WERI-Rb-1 (cell line): ENCODE data around the gene RNASE4.

ENCODE experiments used
- DNase-seq: peaks from one replicate; pipeline ENCODE4 v3.0.0-alpha.2; 2020
- H3K27ac ChIP-seq: fragments of 250-450 bp; sonication (Bioruptor Pico); 2 replicates; pipeline ENCODE4 v1.5.1; 2020; ENCODE audit warnings: mild to moderate bottlenecking, moderate library complexity
- H3K27me3 ChIP-seq: fragments of 250-450 bp; sonication (Bioruptor Pico); 2 replicates; pipeline ENCODE4 v1.5.1; 2021; ENCODE audit warnings: mild to moderate bottlenecking, low read depth, moderate library complexity; ENCODE audit not compliant: insufficient read depth, severe bottlenecking
- H3K36me3 ChIP-seq: fragments of 250-450 bp; sonication (Bioruptor Pico); 2 replicates; pipeline ENCODE4 v1.5.1; 2020; ENCODE audit warnings: mild to moderate bottlenecking, moderate library complexity
- H3K4me3 ChIP-seq: 2 replicates; pipeline ENCODE4 v1.5.1; 2011; ENCODE audit warnings: low read depth, mild to moderate bottlenecking, control low read depth, low read length
- H3K9me3 ChIP-seq: fragments of 250-450 bp; sonication (Bioruptor Pico); 2 replicates; pipeline ENCODE4 v1.5.1; 2021; ENCODE audit warnings: mild to moderate bottlenecking, moderate library complexity; ENCODE audit not compliant: severe bottlenecking
- CTCF ChIP-seq: IDR thresholded peaks from 2 replicates; pipeline ENCODE4 v1.5.1; 2011; ENCODE audit warnings: low read depth, mild to moderate bottlenecking, control low read depth, inconsistent platforms, low read length

Gene RNASE4

GRCh38 chr14:20742132-20742531 lies 57.8 kb downstream of the RNASE4 start:
- no peaks in the 10 kb centered on the region for H3K36me3 ChIP-seq
- no peak for DNase-seq
- no peak overlapping the region for H3K27ac ChIP-seq
- no peaks in the 10 kb centered on the region for H3K9me3 ChIP-seq
- no peak overlapping the region for H3K4me3 ChIP-seq
- peaks cover 78% of the 10 kb centered on the region for H3K27me3 ChIP-seq
- TF ChIP-seq CTCF, result no peak

GRCh38 chr14:20743556-20743955 lies 59.2 kb downstream of the RNASE4 start:
- no peak for TF ChIP-seq CTCF
- Histone ChIP-seq H3K27ac (no peak overlapping the region), H3K36me3 (no peaks in the 10 kb centered on the region), H3K4me3 (no peak overlapping the region), H3K9me3 (no peaks in the 10 kb centered on the region), H3K27me3 (peaks cover 78% of the 10 kb centered on the region)
- DNase-seq, result no peak

GRCh38 chr14:20745571-20746358 lies 61.4 kb downstream of the RNASE4 start, which contains the start of gene EDDM3A:
Gene EDDM3A (plus strand): TSS chr14:20745887. CDS start chr14:20747581, 1,694 bp downstream.
- H3K9me3 ChIP-seq, result no peaks in the 10 kb centered on the region
- H3K27ac ChIP-seq, result no peak within 1 kb of the TSS
- H3K27me3 ChIP-seq, result peaks cover 73% of the 10 kb centered on the region
- H3K36me3 ChIP-seq, result no peaks in the 10 kb centered on the region
- DNase-seq, result no peak
- no peak for TF ChIP-seq CTCF
- no peak within 1 kb of the TSS for H3K4me3 ChIP-seq

- no peak overlapping the region for H3K27ac ChIP-seq
- peaks cover 72% of the 10 kb centered on the region for H3K27me3 ChIP-seq
- H3K9me3 ChIP-seq, result peaks cover 2% of the 10 kb centered on the region
- TF ChIP-seq CTCF, result no peak
- H3K4me3 ChIP-seq, result no peak overlapping the region
- H3K36me3 ChIP-seq, result no peaks in the 10 kb centered on the region
- DNase-seq, result no peak
These were observed 62.2 kb downstream of the RNASE4 start for GRCh38 chr14:20746566-20746965.

GRCh38 chr14:20748439-20748838 lies 64.1 kb downstream of the RNASE4 start:
- DNase-seq, result no peak
- Histone ChIP-seq H3K4me3 (no peak overlapping the region), H3K27ac (no peak overlapping the region), H3K9me3 (peaks cover 19% of the 10 kb centered on the region), H3K36me3 (no peaks in the 10 kb centered on the region), H3K27me3 (peaks cover 67% of the 10 kb centered on the region)
- TF ChIP-seq CTCF, result no peak

GRCh38 chr14:20750194-20750593 lies 65.8 kb downstream of the RNASE4 start:
- Histone ChIP-seq H3K36me3 (no peaks in the 10 kb centered on the region), H3K27me3 (peaks cover 68% of the 10 kb centered on the region), H3K9me3 (peaks cover 19% of the 10 kb centered on the region), H3K27ac (no peak overlapping the region), H3K4me3 (no peak overlapping the region)
- no peak for TF ChIP-seq CTCF
- DNase-seq, result no peak
